ENCODE results near the gene CLK1.
"Not testable (repeated sequence)": the region's sequence is repeated elsewhere in the genome, so short reads cannot be mapped to it uniquely, and the experiment has no call there.

Gene CLK1

DNA sequence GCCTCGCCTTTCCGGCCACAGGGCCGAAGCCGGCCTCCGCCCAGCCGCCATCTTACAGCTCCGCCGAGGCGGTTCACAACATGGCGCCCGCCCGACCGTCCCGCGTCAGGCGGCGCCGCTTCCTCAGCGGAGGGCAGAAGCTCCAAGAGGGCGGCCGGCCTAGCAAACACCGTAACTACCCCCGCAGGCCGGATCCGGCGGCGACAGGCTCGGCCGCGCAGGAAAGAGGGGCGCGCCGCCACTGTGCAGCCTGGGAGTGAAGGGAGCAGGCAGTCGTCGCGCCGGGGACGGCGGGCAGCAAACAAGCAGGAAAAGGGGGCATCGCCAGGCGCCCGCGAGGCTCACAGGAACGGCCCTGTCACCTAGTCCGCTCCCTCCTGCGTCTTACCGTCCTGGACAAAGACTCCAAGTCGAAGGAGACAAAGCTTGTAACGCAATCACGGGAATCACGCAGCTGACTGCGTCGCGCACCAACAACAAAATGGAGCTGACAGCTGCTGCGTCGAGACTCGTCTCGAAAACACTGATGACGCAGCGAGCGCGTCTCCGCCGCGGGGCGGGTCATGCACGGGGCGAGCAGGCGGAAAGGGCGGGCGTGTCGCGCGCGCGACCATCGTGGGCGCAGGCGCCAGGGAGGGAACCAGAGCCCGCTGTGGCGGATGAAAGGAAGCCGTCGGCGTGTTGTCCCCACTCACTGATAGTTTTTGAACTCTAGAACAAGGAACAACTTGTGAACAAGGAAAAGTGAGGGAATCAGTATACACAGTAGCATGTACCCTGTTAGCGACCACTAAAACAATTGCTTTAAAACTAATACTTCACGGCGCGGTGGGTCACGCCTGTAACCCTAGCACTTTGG, at the start of gene CLK1:
TSS of gene CLK1 (minus strand) at position 483 of the 859 bp plus-strand sequence. CDS start 2,796 bp downstream, outside the sequence.
- DNase-seq, result peak; percentile 71

DNA sequence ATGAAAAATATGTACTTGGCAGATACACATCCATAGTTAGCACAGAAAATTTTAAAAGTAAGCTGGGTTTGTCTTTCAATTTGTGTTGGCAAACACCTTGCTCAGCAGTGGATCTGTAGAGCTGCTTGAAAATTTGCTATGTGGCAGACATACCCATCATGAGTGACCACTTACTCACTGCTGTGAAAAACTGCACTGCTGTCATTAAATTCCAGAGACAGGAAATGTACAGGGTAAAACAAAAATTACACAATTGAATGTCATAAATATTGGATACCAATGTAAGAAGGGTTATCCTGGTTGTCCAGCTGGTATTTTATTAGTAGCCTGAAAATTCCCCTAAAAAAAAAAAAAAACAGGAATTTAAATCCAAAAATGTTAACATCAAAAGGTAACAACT, 49.2 kb upstream of the CLK1 start:
- no peak for DNase-seq

DNA sequence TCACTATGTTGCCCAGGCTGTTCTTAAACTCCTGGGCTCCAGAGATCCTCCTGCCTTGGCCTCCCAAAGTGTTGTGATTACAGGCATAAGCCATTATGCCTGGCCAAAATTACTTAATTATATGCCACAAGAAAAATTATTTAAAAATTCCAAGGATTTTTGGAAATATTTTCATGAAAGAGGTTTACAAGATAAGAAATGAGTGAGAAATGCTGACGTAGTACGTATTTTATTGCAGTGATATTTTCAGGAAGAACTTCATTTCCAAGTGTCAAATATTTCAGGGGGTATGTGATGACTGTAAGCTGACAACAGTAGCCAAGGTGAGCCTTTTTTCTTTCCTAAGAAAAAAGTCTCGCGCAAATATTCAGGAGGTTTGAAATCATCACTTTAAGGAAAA, 45.5 kb upstream of the CLK1 start:
- no peak for DNase-seq

DNA sequence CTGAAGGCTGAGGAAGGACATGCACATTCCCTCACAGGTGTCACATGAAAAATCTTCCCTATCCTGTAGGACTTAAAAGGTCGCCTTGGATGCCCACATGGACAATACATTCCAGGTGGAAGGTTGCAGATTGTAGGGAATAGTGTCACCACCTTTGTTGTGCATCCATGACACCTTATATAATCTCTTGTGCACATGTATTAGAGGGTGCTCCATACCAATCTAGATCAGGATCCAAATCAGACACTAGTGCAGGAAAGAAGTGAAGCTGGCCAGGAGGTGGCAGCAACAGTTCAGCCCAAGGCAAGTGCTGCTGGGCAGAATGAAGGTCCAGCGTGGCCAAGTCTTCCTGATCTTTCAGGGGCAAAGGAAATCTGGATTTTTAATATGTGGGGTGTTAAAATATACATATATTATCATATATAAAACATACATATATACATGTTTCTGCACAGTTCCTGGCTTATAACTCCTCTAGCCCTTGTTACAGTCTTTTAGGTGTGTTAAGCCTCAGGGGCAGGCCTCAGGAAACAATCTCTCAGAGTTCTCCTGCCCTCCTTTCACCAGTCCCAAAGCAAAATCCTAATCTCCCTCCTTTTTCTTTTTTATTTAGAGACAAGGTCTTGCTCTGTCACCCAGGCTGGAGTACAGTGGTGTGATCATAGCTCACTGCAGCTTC, 41.3 kb upstream of the CLK1 start:
- DNase-seq, result no peak

DNA sequence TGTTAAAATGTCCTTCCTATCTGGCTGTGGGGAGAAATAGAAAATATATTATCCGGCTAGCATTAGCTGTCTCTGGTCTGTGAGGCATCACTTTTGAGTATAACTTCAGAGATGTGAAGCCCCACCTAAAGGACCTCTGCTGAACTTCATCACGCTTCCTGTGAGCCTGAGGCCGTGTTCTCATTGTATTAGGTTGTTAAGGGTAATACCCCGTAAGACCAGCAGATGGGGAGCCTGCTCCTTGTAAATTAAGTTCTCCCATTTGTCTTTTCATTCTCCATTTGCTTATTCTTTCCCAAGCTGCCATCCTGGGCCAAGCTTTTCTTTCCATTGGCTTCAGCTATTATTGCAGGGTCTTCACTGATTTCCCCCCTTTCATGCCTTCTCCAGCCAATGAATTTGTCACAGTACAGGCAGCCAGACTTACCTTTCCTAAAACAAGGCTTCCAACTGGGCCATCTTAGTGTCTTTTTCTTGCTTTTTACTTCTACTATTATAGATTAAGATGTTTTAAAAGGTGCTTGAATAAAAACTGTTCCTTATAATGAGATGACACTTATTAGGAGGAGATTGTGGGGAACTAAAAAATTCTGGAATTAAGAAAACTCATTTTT, 37.1 kb upstream of the CLK1 start:
- DNase-seq, result peak; percentile 18

DNA sequence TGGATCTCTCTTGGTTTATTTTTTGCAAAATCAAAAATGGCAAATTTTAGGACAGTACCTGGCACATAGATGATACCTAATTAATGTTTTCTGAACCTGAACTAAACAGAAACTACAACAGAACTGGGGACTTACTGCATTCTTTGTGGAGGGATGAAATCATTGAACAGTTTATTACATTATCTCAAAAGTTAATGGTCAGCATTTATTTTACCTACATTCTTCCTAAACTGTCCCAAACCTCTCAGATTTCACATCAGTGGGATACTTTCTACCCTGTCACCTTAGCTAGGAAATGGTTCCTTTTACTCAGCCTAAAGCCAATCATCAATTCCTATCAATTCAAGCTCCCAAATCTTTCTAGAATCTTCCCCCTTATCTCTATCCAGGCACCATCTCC, 35.0 kb upstream of the CLK1 start:
- no peak for DNase-seq

DNA sequence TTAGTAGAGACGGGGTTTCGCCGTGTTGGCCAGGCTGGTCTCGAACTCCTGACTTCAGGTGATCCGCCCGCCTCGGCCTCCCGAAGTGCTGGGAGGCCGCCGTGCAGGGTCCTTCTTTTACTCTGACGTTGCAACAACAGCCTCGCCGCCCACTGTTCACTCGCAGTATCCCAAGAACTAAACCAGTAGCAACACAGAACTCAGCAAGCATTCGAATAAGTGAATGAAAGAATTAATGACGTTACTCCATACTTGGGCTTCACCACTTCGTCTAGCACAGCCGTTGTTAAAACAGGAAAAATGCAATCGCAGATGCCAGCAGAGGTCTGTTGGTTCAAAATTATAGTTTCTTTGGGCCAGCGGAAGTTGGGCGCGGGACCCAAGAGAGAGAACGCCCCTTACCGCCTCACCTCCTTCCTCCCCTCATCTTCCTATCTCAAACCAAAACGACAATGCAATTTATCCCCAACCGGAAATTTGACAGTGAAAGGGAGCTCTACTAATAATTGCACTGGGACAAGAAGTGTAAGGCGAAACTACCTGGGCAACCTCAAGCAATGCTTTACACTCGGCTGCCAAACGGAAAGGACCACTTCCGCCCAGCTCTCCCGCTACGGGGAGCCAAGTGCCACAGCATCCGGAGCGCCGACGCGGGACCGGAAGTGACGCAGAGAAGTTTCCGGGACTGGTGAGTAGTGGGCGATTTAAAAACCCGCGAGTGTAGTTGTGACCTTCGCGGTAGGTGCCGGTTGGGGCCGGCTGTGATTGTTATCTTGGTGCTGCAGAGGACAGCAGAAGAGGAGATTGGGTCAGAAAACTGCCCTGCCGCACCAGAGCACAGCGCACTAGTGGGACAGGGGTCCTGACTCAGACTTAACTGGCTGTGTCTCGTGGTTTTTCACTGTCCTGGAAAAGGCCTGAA, 24.5 kb upstream of the CLK1 start, which contains the start of the genes NIF3L1 and PPIL3:
TSS of gene NIF3L1 (plus strand) at position 668 of the 922 bp plus-strand sequence. CDS start 2,573 bp downstream, outside the sequence.
TSS of gene PPIL3 (minus strand) at position 374 of the 922 bp plus-strand sequence. CDS start 1,462 bp downstream, outside the sequence.
- DNase-seq, result peak; percentile 90

DNA sequence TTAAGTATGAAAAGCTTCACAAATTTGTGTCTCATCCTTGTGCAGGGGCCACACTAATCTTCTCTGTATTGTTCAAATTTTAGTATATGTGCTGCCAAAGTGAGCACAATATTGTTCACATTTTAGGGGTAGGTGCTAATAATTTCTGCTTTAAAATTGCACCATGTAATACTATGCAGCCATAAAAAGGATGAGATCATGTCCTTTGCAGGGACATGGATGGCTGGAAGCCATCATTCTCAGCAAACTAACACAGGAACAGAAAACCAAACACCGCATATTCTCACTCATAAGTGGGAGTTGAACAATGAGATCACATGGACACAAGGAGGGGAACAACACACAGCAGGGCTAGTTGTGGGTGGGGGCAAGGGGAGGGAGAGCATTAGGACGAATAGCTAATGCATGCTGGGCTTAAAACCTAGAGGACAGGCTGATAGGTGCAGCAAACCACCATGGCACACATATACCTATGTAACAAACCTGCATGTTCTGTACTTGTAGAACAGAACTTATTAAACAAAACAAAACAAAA, 17.3 kb upstream of the CLK1 start:
- not testable (repeated sequence) for DNase-seq

DNA sequence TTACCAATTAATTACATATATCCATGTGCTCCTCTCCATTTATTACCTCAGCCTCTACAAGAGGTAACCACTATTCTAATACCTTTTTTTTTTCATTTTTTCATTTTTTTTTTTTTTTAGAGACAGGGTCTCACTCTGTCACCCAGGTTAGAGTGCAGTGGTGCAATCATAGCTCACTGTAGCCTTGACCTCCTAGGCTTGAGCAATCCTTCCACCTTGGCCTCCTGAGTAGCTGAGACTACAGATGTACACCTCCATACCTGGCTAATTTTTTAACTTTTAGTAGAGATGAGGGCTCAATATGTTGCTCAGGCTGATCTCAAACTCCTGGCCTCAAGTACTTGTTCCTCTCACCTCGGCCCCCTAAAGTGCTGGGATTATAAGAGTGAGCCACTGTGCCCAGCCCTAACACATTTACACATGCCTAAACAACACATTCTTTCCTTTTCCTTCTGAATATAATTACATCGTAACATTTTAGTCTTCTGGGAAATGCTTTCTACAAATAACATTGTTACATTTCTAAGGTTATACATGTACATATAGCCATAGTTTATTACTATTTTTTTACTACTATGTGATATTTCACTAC, 13.9 kb upstream of the CLK1 start:
- no peak for DNase-seq

DNA sequence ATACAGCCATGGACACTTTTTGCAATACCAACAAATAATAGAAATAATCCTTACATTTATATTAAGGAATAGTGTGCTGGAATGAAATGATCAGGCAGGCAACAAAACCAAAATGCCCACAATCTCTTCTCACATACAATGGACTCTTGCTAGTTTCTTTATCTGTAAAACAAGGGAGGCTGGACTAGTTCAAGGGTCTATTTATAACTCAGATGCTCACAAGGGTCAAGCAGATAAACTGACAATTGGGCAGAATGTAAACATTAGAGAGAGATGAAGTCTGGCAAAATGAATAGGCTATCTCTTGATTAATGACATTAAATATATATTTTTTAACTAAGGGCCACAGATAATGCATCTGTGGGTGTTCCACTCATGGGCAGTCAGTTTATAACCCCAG, 13.0 kb upstream of the CLK1 start:
- DNase-seq, result no peak

DNA sequence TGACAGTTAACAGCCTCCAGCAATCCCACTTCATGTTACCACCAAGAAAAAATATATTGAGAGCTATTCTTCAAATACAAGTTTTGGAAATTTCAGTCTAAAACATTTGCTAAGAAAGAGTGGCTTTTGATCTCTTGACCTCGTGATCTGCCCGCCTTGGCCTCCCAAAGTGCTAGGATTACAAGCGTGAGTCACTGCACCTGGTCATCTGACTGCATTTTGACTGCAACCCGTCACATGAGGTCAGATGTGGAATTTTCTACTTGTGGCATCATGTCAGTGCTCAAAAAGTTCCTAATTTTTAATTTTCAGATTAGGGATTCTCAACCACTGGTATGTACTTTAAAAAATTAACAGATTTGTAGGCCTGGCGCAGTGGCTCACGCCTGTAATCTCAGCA, 9.1 kb upstream of the CLK1 start:
- DNase-seq, result no peak

DNA sequence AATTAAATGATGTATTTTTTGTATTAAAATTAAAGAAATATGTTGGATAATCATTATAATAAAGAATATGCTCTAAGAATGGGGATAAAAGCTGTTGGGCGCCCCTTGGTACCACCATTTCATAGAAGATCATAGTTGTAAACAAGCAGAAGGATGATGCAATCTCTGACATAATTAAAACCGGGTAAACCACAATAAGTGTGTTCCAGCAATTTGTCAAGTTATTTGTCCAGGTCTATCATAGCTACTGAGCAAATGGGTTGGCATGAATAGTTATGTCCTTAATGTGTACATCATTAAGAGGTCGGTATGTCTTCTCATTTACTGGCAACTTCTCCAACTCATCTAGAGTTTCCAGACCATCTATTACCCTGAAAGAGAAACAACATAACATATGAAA, 6.7 kb upstream of the CLK1 start:
- no peak for DNase-seq

DNA sequence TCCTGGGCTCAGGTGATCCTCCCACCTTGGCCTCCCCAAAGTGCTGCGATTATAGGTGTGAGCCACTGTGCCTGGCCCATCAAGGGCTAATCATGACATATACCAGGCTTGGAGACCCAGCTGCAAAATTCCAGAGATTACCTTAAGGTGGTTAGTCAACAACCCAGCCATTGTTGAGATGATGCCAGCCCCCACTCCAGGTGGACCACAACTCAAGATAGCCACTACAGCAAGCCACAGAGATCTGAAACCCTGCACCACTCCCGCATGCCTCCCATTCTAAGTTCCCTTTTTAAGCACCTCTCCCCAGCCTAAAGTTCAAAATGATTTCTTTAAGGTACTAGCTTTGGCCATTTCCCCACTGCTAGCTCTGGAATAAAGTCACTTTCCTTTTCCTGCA, 4.6 kb upstream of the CLK1 start:
- DNase-seq, result no peak

DNA sequence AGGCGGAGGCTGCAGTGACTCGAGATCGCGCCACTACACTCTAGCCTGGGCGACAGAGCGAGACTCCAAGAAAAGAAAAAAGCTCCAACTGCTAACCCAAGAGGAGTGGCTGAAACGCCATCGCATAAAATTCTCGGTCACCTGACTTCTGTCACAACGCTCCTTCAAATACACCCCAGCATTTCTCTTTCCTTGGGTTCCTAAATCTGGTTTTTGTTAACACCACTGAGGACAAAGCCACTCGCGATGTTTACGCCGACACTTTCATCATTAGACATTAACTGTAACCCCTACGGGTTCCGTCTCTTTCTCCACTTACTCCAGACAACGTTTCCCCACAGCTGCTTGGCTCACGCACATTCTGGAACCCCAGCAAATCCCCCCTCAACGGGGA, 679 bp downstream of the CLK1 start:
- no peak for DNase-seq

DNA sequence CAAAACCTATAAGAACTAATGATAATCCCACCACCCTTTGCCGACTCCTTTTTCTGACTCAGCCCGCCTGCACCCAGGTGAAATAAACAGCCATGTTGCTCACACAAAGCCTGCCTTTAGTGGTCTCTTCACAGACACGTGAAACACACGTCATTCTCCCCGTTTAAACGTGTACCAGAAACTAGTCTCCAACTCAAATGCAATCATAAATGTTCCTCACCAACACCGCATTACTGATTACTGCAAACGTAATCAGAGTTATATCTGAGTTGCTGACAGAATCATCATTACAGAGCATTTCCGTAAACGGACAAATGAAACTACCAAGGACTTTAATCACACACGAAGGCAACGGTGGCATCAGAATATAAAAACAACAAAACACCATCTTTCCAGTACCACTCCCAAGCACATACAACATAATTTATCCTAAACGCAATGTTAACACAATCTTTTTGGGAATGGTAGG, 1.9 kb downstream of the CLK1 start:
- DNase-seq, result no peak

DNA sequence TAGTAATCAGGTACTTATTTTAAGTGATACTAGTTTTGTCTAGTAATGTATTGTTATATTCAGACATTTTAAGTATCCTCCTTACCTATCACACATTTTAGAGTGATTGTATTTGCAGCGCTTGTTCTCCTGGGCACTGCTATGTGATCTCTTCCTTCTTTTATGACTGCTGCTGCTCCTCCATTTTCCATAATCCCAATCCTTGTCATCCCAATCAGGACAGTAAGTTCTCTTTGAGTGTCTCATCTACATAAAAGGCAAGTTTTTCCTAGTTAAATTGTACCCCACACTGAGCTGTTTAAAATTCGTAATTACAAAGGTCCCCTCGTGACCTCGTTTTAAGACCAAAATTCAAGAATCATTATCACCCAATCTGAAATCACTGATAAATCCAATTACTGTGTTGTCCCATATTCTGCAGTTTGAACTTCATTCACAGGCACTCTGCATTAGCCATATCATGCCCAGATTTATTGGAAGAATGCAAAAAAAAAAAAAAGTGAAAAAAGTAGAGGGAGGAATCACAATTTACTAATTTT, 2.8 kb downstream of the CLK1 start:
- no peak for DNase-seq

DNA sequence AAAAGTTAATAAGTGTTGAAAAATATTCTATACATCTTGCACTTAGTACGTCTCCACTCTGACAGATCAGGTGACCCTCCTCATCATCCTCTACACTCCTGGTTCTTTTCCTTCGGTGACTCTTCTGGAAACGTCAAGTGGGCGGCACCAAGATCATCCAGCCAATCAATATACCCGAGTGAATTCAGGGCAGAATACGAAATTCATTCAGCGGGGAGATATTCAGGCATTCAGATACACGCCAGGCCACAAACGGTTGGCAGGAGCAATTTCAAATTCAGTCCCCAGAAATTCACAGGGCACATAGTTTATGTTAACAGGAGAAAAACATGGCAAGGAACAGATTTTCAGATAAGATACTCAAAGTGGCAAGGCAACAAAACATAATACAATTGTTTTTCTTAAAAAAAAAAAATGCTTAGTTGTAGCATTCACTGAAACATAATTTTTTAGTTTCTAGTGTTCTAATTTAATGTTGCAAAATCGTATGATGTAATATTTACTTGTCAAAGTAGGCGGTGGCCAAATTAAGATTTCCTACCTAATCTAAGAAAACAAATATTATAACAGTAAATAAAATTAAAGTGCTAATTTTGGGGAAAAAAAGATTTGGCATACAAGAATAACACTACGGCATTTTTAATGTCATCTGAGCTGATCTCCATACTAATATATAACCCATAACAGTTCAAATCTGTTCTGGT, 4.2 kb downstream of the CLK1 start:
- DNase-seq, result no peak

DNA sequence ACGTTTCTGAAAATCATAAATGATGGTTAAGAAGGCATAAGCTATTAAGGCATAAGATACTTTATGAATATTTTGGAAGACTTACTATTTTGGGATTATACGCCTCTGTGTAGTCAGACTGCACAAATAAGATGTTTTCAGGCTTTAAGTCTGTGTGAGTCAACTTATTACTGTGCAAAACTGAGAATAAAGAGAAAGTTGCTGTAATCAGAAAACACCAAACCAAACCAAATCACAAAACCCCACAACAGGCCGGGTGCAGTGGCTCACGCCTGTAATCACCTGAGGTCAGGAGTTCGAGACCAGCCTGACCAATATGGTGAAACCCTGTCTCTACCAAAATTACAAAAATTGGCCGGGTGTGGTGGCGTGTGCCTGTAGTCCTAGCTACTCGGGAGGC, 7.7 kb downstream of the CLK1 start:
- no peak for DNase-seq

DNA sequence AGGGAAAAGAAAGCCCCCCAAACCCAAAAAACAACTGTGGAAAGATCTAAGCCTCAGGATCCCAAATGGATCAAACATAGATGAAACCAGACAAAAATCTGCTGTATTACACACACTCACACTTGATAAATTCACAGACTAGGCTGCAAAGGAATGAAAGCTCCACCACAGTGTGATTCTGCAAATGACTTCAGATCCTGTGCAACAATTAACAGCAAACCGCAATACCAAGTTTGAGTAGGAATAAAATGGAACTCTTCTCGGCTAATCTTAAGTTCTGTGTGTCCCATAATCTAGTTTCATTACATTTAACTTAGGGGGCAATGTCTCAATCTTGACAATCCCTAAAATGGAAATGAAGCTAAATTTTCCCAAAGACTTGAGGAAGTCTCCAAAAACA, 11.9 kb downstream of the CLK1 start:
- DNase-seq, result no peak

DNA sequence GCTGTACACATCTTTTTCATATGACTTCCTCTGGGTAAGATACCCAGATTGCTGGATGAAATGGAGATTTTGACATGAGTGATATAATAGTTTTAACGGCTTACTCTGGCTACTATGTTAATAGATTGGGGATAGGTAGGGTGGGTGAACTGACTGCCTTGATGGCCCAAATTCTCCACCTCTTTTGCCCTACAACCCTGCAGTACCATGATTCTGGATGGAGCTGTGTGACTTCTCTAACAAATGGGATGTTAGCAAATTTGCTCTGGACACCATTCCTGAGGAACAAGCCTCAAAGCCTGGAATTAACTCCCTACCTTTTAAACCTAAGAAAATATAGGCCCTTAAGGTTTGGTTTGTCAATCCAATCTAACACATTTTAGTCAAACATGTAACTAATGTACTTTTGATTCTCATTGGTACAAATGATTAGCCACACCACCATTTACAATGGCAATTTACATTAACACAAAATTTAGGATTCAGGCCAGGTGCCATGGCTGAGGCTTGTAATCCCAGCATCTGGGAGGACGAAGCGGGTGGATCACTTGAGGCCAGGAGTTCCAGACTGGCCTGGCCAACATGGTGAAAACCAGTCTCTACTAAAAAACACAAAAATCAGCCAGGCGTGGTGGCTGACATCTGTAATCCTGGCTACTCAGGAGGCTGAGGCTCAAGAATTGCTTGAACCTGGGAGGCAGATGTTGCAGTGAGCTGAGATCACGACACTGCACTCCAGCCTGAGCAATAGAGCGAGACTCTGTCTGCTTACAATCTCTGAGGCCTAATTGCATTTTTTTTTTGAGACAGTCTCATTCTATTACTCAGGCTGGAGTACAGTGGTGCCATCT, 12.8 kb downstream of the CLK1 start:
- no peak for DNase-seq
